Measurements from ENCODE around the gene RRN3.

RRN3 gene

GRCh38 chr16:15033309-15033707 lies 60.8 kb downstream of the RRN3 start:
- Histone ChIP-seq H3K4me2 (ENCODE audit: low read length) (no peak overlapping the region), H2BK5ac (ENCODE audit: low read depth, low read length, poor library complexity) (no peak overlapping the region), H3K9ac (ENCODE audit: low read length) (no peak overlapping the region), H3K9me3 (ENCODE audit: insufficient read depth, low read depth, low read length) (peaks cover 1% of the 10 kb centered on the region), H2AFZ (ENCODE audit: insufficient read depth, low read length, poor library complexity) (no peak overlapping the region), H3K36me3 (ENCODE audit: control insufficient read depth in 1 of 2, insufficient read depth in 2 of 2, low read length in 2 of 2) (peaks cover 70 to 74% of the 10 kb centered on the region in 2 experiments), H2BK12ac (ENCODE audit: low read length) (no peak overlapping the region), H3K79me2 (ENCODE audit: control insufficient read depth, insufficient read depth, low read length, poor library complexity) (no peaks in the 10 kb centered on the region), H4K12ac (ENCODE audit: low read depth, low read length) (no peak overlapping the region), H3K14ac (ENCODE audit: low read length) (no peak overlapping the region), H3K23ac (ENCODE audit: low read length) (no peak overlapping the region), H4K8ac (ENCODE audit: low read depth, low read length) (no peak overlapping the region), H4K91ac (ENCODE audit: low read depth, low read length) (no peak overlapping the region), H3K18ac (ENCODE audit: low read length) (no peak overlapping the region), H3K4me1 (ENCODE audit: control insufficient read depth in 1 of 2, insufficient read depth in 2 of 2, low read length in 2 of 2) (no peaks in the 10 kb centered on the region), H2BK120ac (ENCODE audit: insufficient read depth, low read length, poor library complexity) (no peak overlapping the region), H3K4ac (ENCODE audit: low read depth, low read length) (no peak overlapping the region), H3K4me3 (ENCODE audit: low read depth, low read length) (no peak overlapping the region), H3K27me3 (ENCODE audit: insufficient read depth, low read length) (no peaks in the 10 kb centered on the region), H2AK5ac (ENCODE audit: low read length) (no peak overlapping the region), H3K27ac (ENCODE audit: low read depth, low read length) (no peak overlapping the region), H3K79me1 (ENCODE audit: low read length) (no peaks in the 10 kb centered on the region)
- no CpG with 5 or more reads among the region's 14 CpGs for WGBS (ENCODE audit: extremely low coverage, insufficient coverage, insufficient read length)
- DNase-seq: no peak

DNA sequence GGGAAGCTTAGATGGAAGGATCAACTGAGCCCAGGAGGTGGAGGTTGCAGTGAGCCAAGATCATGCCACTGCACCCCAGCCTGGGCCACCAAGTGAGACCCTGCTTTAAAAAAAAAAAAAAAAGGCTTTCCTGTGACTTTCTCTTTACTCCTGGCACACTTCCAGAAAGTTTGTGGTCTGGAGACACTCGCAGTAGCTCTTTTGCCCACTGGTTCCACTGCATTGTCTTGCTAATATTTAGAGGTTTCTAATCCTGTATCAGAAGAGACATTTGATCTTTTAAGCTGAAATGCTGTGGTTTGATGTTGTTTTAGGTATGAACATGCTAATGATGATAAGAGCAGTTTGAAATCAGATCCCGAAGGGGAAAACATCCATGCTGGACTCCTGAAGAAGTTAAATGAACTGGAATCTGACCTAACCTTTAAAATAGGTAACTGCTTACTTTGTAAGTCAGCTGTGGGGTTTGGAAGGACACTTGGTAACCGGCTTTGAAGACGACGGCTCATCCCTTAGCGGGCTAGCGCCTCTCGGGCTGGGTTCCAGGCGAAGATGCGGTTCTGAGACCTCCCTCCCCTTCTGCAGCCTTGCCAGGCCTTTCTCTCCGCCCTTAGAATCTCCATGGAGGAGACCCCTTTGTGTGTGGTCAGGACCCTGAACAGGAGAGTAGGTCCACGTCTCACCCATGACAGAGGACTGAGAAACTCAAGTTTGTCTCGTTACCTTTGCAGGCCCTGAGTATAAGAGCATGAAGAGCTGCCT lies 61.3 kb downstream of the RRN3 start:
- WGBS (ENCODE audit: extremely low coverage, insufficient coverage, insufficient read length): no CpG with 5 or more reads among the region's 13 CpGs

GRCh38 chr16:15031586-15031985 lies 62.5 kb downstream of the RRN3 start:
- H3K4me3 ChIP-seq (ENCODE audit: low read depth, low read length): no peak overlapping the region
- H2AFZ ChIP-seq (ENCODE audit: insufficient read depth, low read length, poor library complexity): no peak overlapping the region
- H3K27me3 ChIP-seq (ENCODE audit: insufficient read depth, low read length): no peaks in the 10 kb centered on the region
- no peak for DNase-seq
- H4K12ac ChIP-seq (ENCODE audit: low read depth, low read length): no peak overlapping the region
- no peak overlapping the region for H4K91ac ChIP-seq (ENCODE audit: low read depth, low read length)
- H3K4me2 ChIP-seq (ENCODE audit: low read length): no peak overlapping the region
- no peak overlapping the region for H3K4ac ChIP-seq (ENCODE audit: low read depth, low read length)
- H3K18ac ChIP-seq (ENCODE audit: low read length): no peak overlapping the region
- peaks cover 76% of the 10 kb centered on the region in 2 experiments for H3K36me3 ChIP-seq (ENCODE audit: control insufficient read depth in 1 of 2, insufficient read depth in 2 of 2, low read length in 2 of 2)
- peaks cover 1% of the 10 kb centered on the region for H3K9me3 ChIP-seq (ENCODE audit: insufficient read depth, low read depth, low read length)
- H2BK120ac ChIP-seq (ENCODE audit: insufficient read depth, low read length, poor library complexity): no peak overlapping the region
- no peak overlapping the region for H4K8ac ChIP-seq (ENCODE audit: low read depth, low read length)
- no peak overlapping the region for H2BK12ac ChIP-seq (ENCODE audit: low read length)
- no peak overlapping the region for H3K14ac ChIP-seq (ENCODE audit: low read length)
- H2BK5ac ChIP-seq (ENCODE audit: low read depth, low read length, poor library complexity): no peak overlapping the region
- no peaks in the 10 kb centered on the region for H3K79me2 ChIP-seq (ENCODE audit: control insufficient read depth, insufficient read depth, low read length, poor library complexity)
- no peak overlapping the region for H3K27ac ChIP-seq (ENCODE audit: low read depth, low read length)
- H3K4me1 ChIP-seq (ENCODE audit: control insufficient read depth in 1 of 2, insufficient read depth in 2 of 2, low read length in 2 of 2): no peaks in the 10 kb centered on the region
- no peak overlapping the region for H3K23ac ChIP-seq (ENCODE audit: low read length)
- WGBS (ENCODE audit: extremely low coverage, insufficient coverage, insufficient read length): no CpG with 5 or more reads among the region's 8 CpGs
- H3K9ac ChIP-seq (ENCODE audit: low read length): no peak overlapping the region
- H2AK5ac ChIP-seq (ENCODE audit: low read length): no peak overlapping the region
- H3K79me1 ChIP-seq (ENCODE audit: low read length): no peaks in the 10 kb centered on the region

More for the DNA sequence above, 61.3 kb downstream of the RRN3 start:
- no peak overlapping the region for H4K91ac ChIP-seq (ENCODE audit: low read depth, low read length)
- no peaks in the 10 kb centered on the region for H3K27me3 ChIP-seq (ENCODE audit: insufficient read depth, low read length)
- no peak overlapping the region for H3K4me2 ChIP-seq (ENCODE audit: low read length)
- no peak overlapping the region for H2AK5ac ChIP-seq (ENCODE audit: low read length)
- H3K18ac ChIP-seq (ENCODE audit: low read length): no peak overlapping the region
- H4K8ac ChIP-seq (ENCODE audit: low read depth, low read length): no peak overlapping the region
- H4K12ac ChIP-seq (ENCODE audit: low read depth, low read length): no peak overlapping the region
- H3K9me3 ChIP-seq (ENCODE audit: insufficient read depth, low read depth, low read length): peaks cover 1% of the 10 kb centered on the region
- H3K9ac ChIP-seq (ENCODE audit: low read length): no peak overlapping the region
- no peak overlapping the region for H3K14ac ChIP-seq (ENCODE audit: low read length)
- H2BK12ac ChIP-seq (ENCODE audit: low read length): no peak overlapping the region
- H3K79me2 ChIP-seq (ENCODE audit: control insufficient read depth, insufficient read depth, low read length, poor library complexity): no peaks in the 10 kb centered on the region
- H3K4ac ChIP-seq (ENCODE audit: low read depth, low read length): no peak overlapping the region
- H3K36me3 ChIP-seq (ENCODE audit: control insufficient read depth in 1 of 2, insufficient read depth in 2 of 2, low read length in 2 of 2): peaks cover 74 to 76% of the 10 kb centered on the region in 2 experiments
- no peak overlapping the region for H2BK120ac ChIP-seq (ENCODE audit: insufficient read depth, low read length, poor library complexity)
- H3K79me1 ChIP-seq (ENCODE audit: low read length): no peaks in the 10 kb centered on the region
- H3K4me1 ChIP-seq (ENCODE audit: control insufficient read depth in 1 of 2, insufficient read depth in 2 of 2, low read length in 2 of 2): no peaks in the 10 kb centered on the region
- no peak for DNase-seq
- H3K23ac ChIP-seq (ENCODE audit: low read length): no peak overlapping the region
- no peak overlapping the region for H2BK5ac ChIP-seq (ENCODE audit: low read depth, low read length, poor library complexity)
- no peak overlapping the region for H3K4me3 ChIP-seq (ENCODE audit: low read depth, low read length)
- H3K27ac ChIP-seq (ENCODE audit: low read depth, low read length): no peak overlapping the region
- no peak overlapping the region for H2AFZ ChIP-seq (ENCODE audit: insufficient read depth, low read length, poor library complexity)

DNA sequence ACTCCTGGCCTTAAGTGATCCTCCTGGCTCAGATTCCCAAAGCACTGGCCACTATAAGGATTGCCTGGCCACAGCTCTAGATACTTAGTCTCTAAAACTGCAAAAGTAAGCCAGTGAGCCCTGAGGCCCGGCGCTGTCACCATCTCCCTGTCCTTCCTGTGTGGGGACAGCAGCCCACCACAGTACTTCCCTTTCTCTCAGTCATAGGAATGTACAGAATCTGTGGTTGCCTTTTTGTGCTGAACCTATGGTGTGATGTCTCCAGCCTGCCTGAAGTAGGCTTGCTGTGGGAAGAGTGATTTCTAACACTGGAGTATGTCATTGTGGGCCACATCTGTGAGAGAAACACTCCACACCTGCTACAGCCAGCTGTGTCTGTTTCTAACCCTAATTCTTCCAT lies 62.9 kb downstream of the RRN3 start:
- Histone ChIP-seq H3K9me3 (ENCODE audit: insufficient read depth, low read depth, low read length) (peaks cover 1% of the 10 kb centered on the region), H3K23ac (ENCODE audit: low read length) (no peak overlapping the region), H3K4me1 (ENCODE audit: control insufficient read depth in 1 of 2, insufficient read depth in 2 of 2, low read length in 2 of 2) (no peaks in the 10 kb centered on the region), H2BK12ac (ENCODE audit: low read length) (no peak overlapping the region), H3K79me2 (ENCODE audit: control insufficient read depth, insufficient read depth, low read length, poor library complexity) (no peaks in the 10 kb centered on the region), H2BK5ac (ENCODE audit: low read depth, low read length, poor library complexity) (no peak overlapping the region), H3K9ac (ENCODE audit: low read length) (no peak overlapping the region), H3K4ac (ENCODE audit: low read depth, low read length) (no peak overlapping the region), H3K14ac (ENCODE audit: low read length) (no peak overlapping the region), H4K91ac (ENCODE audit: low read depth, low read length) (no peak overlapping the region), H3K27ac (ENCODE audit: low read depth, low read length) (no peak overlapping the region), H3K18ac (ENCODE audit: low read length) (no peak overlapping the region), H4K8ac (ENCODE audit: low read depth, low read length) (no peak overlapping the region), H3K79me1 (ENCODE audit: low read length) (no peaks in the 10 kb centered on the region), H2AK5ac (ENCODE audit: low read length) (no peak overlapping the region), H2BK120ac (ENCODE audit: insufficient read depth, low read length, poor library complexity) (no peak overlapping the region), H2AFZ (ENCODE audit: insufficient read depth, low read length, poor library complexity) (no peak overlapping the region), H3K4me3 (ENCODE audit: low read depth, low read length) (no peak overlapping the region), H4K12ac (ENCODE audit: low read depth, low read length) (no peak overlapping the region), H3K4me2 (ENCODE audit: low read length) (no peak overlapping the region), H3K36me3 (ENCODE audit: control insufficient read depth in 1 of 2, insufficient read depth in 2 of 2, low read length in 2 of 2) (peaks cover 73 to 74% of the 10 kb centered on the region in 2 experiments), H3K27me3 (ENCODE audit: insufficient read depth, low read length) (no peaks in the 10 kb centered on the region)
- no peak for DNase-seq
- no CpG with 5 or more reads among the region's 2 CpGs for WGBS (ENCODE audit: extremely low coverage, insufficient coverage, insufficient read length)

Measured in trophoblast cell (in vitro differentiated cells and primary cell).